Lower lobe of right lung (tissue), 2 donors: ENCODE results near the gene AOPEP. TPM values are rescaled to one million over a fixed set of nuclear protein-coding genes. Genes with fewer than 3 reads are reported as not detected.

Experiments used
- ATAC-seq, 2 donors: fragments of 200-7000 bp; cut with Tn5 transposase; one replicate each; pipeline ENCODE4 v1.9.1; 2020 to 2022; ENCODE audit warnings: mild to moderate bottlenecking in 2 of 2, moderate library complexity in 2 of 2
- DNase-seq: peaks from one replicate; pipeline ENCODE4 v3.0.0-alpha.2; 2020
- H3K27ac ChIP-seq: fragments of 200-600 bp; one replicate; pipeline ENCODE4 v1.8.0; 2022
- H3K27me3 ChIP-seq: fragments of 200-600 bp; one replicate; pipeline ENCODE4 v1.8.0; 2022; ENCODE audit warnings: low read depth
- H3K36me3 ChIP-seq: fragments of 200-600 bp; one replicate; pipeline ENCODE4 v1.8.0; 2022; ENCODE audit warnings: mild to moderate bottlenecking
- H3K4me1 ChIP-seq: fragments of 200-600 bp; one replicate; pipeline ENCODE4 v1.8.0; 2022
- H3K4me3 ChIP-seq: fragments of 200-600 bp; one replicate; pipeline ENCODE4 v1.8.0; 2022; ENCODE audit warnings: mild to moderate bottlenecking
- H3K9me3 ChIP-seq: fragments of 200-600 bp; one replicate; pipeline ENCODE4 v1.8.0; 2022
- CTCF ChIP-seq: fragments of 200-600 bp; IDR thresholded peaks from one replicate; pipeline ENCODE4 v1.8.0; 2022; ENCODE audit warnings: antibody characterized with exemption, mild to moderate bottlenecking
- intact Hi-C: fragments of 100-400 bp; cut with DNase I; formaldehyde crosslinking; loops from one replicate; pipeline ENCODE4 v1.11.0; 2022
- total RNA-seq: library from RNA; stranded (reverse); fragmentation: NEBNext Ultra II Directional; extraction: Animal tissue kit (Norgen Biotek cat#: 25700); gene quantifications from one replicate; pipeline ENCODE4 v1.2.1, GENCODE V29; 2021
- donor health status: DM: no; HTN: yes; CAD: no; lungs with severe emphysema.

AOPEP gene
- total RNA-seq, 1 donor from 2014 or later: 63.7 TPM

GRCh38 chr9:94792511-94792910, 66.0 kb downstream of the AOPEP start:
- H3K4me1 ChIP-seq: peaks cover 14% of the 10 kb centered on the region
- no peaks in the 10 kb centered on the region for H3K27me3 ChIP-seq
- no peak overlapping the region for H3K4me3 ChIP-seq
- H3K36me3 ChIP-seq: peaks cover 5% of the 10 kb centered on the region
- DNase-seq (no peak), ATAC-seq (peak; percentile 66 to 74)
- peak overlapping the region; percentile 41 for H3K27ac ChIP-seq
- no peaks in the 10 kb centered on the region for H3K9me3 ChIP-seq
- intact Hi-C loops: no loop called here
- no peak for TF ChIP-seq CTCF

DNA sequence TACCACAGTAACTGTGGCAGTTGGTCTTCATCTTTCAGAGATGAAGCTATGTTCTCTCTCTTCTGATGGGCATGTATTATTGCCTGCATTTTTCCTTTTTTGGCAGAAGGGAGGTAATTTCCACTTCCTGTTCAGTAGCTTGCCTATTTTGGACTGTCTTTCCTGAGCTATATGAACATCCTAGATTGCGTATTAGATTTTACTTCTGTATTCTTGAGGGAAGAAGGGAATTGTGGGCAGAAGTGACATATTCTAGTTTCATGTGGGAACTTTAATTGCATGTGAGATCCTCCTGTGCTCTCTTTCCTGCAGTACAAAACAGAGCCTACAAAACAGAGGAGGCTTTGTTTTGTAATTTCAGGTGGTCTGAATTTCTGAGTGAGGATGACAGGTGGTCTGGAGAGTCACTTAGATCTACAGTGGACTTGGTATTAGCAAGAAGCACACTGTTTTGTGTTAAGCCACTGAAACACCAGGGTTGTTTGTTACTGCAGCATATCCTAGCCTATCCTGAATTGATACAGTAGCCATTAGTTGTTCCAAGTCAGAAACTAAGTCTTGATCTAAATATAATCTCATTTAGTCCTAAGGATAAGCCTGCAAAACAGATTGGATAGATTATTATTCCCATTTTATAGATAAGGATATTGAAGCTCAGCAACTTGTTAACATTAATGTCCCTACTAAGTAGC, 68.1 kb downstream of the AOPEP start:
- peaks cover 14% of the 10 kb centered on the region for H3K4me1 ChIP-seq
- intact Hi-C loops: no loop called here
- H3K4me3 ChIP-seq: no peak overlapping the region
- no peak for TF ChIP-seq CTCF
- H3K27ac ChIP-seq: no peak overlapping the region
- ATAC-seq: no peak
- H3K27me3 ChIP-seq: no peaks in the 10 kb centered on the region
- H3K9me3 ChIP-seq: no peaks in the 10 kb centered on the region
- no peak for DNase-seq
- peaks cover 5% of the 10 kb centered on the region for H3K36me3 ChIP-seq

DNA sequence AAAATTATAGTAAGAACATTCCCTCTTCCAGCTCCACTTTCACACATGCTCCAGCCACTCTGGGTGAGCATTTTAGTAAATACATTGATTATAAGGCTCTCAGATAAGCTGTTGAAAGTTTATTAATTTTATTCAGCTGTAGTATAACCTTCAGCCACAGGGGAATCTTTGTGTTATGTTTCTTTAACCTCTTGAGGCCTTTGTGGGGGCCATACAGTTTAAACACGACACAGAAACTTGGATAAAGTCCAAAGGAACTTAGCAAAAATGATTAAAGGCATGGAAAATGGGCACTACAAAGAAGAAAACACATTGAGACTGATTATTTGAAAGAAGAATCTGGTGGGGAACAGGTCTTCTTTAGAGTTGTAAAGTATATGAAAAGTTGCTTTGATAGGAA, 70.2 kb downstream of the AOPEP start:
- Histone ChIP-seq H3K27me3 (no peaks in the 10 kb centered on the region), H3K9me3 (no peaks in the 10 kb centered on the region), H3K4me3 (no peak overlapping the region), H3K27ac (no peak overlapping the region), H3K36me3 (peaks cover 5% of the 10 kb centered on the region), H3K4me1 (peaks cover 19% of the 10 kb centered on the region)
- DNase-seq (no peak), ATAC-seq (no peak)
- intact Hi-C loops: no loop called here
- TF ChIP-seq CTCF: no peak

GRCh38 chr9:94798201-94798600, 71.7 kb downstream of the AOPEP start:
- intact Hi-C loops: no loop called here
- Histone ChIP-seq H3K9me3 (no peaks in the 10 kb centered on the region), H3K4me3 (no peak overlapping the region), H3K27ac (no peak overlapping the region), H3K36me3 (peaks cover 5% of the 10 kb centered on the region), H3K27me3 (no peaks in the 10 kb centered on the region), H3K4me1 (peaks cover 9% of the 10 kb centered on the region)
- no peak for DNase-seq
- no peak for ATAC-seq
- no peak for TF ChIP-seq CTCF

DNA sequence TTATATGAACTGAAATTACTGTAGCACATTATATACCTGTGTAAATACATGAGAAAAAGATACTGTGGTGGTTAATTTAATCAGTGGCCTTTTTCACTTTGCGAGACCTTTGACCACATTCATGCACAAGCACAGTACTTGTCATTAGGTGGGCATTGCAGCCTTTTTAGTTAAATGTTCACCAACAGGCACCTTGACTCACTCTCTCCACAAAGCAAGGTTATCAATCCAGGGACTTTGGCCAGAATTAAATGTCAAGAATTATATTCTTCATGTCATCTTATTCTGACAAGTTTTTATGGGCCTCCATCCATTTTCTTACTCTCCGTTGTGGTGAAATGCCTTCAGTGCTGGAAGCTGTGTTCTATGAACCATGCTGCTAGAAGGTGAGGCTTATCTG, 72.2 kb downstream of the AOPEP start:
- no peak for DNase-seq
- Histone ChIP-seq H3K27ac (no peak overlapping the region), H3K4me3 (no peak overlapping the region), H3K36me3 (peaks cover 5% of the 10 kb centered on the region), H3K27me3 (no peaks in the 10 kb centered on the region), H3K9me3 (no peaks in the 10 kb centered on the region), H3K4me1 (peaks cover 6% of the 10 kb centered on the region)
- TF ChIP-seq CTCF: no peak
- intact Hi-C loops: no loop called here
- ATAC-seq: no peak
